HFFc6 (cell line): ENCODE results near the gene FAF1. TPM values are rescaled to one million over a fixed set of nuclear protein-coding genes. Genes with fewer than 3 reads are reported as not detected.

Experiments used
- DNase-seq: peaks from one replicate; pipeline ENCODE4 v3.0.0-alpha.2; 2018
- H3K27ac Mint-ChIP-seq: 2 replicates; pipeline ENCODE4 v1.8.0; 2020; ENCODE audit warnings: mild to moderate bottlenecking, mixed read lengths
- H3K27me3 Mint-ChIP-seq: 2 replicates; pipeline ENCODE4 v1.8.0; 2021; ENCODE audit warnings: mild to moderate bottlenecking, moderate library complexity, mixed read lengths; ENCODE audit not compliant: insufficient read depth
- H3K36me3 Mint-ChIP-seq: 2 replicates; pipeline ENCODE4 v1.8.0; 2021; ENCODE audit warnings: low read depth, mixed read lengths
- H3K4me1 Mint-ChIP-seq: 2 replicates; pipeline ENCODE4 v1.8.0; 2020; ENCODE audit warnings: low read depth, mixed read lengths
- H3K4me3 Mint-ChIP-seq: 2 replicates; pipeline ENCODE4 v1.8.0; 2020; ENCODE audit warnings: mild to moderate bottlenecking, moderate library complexity, mixed read lengths
- H3K9me3 Mint-ChIP-seq: 2 replicates; pipeline ENCODE4 v1.8.0; 2020; ENCODE audit warnings: mild to moderate bottlenecking, mixed read lengths
- total RNA-seq, 6 experiments: library from RNA; stranded (reverse); fragmentation: NEBNext Ultra II Directional; extraction: Animal tissue kit (Norgen Biotek cat#: 25700); gene quantifications; 2 replicates in 1 of 6; 3 replicates in 5 of 6; pipeline ENCODE4 v1.2.3, GENCODE V29; 2021
- TF ChIP-seq, protein P1 (sequence below): fragments of 200-600 bp; sonication (generic); IDR thresholded peaks from 2 replicates; pipeline ENCODE4 v1.5.0; 2021; ENCODE audit warnings: antibody characterized with exemption, mild to moderate bottlenecking

FAF1 gene
- total RNA-seq, 6 experiments from 2014 or later: 60.1 to 79.1 (median 67.8) TPM

DNA sequence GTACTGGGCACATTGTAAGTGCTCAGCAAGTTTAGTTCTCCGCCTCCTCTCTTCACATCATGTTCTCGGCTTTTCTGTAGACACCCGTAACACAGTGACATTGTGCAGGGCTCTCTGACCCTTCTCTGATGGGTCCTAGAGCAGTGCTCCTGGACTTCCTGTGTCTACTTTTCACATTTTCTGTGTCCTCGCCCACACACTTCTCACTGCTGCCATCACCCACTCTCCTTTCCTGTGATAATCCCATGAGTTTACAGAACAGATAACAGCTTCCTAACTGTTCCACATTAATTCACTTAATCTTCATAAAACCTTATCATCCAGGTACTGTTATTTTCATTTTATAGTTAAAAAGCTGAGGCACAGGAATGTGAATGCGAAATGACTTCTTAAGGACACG, 523.6 kb downstream of the FAF1 start:
- H3K27ac Mint-ChIP-seq: no peak overlapping the region
- TF ChIP-seq, protein P1, sequence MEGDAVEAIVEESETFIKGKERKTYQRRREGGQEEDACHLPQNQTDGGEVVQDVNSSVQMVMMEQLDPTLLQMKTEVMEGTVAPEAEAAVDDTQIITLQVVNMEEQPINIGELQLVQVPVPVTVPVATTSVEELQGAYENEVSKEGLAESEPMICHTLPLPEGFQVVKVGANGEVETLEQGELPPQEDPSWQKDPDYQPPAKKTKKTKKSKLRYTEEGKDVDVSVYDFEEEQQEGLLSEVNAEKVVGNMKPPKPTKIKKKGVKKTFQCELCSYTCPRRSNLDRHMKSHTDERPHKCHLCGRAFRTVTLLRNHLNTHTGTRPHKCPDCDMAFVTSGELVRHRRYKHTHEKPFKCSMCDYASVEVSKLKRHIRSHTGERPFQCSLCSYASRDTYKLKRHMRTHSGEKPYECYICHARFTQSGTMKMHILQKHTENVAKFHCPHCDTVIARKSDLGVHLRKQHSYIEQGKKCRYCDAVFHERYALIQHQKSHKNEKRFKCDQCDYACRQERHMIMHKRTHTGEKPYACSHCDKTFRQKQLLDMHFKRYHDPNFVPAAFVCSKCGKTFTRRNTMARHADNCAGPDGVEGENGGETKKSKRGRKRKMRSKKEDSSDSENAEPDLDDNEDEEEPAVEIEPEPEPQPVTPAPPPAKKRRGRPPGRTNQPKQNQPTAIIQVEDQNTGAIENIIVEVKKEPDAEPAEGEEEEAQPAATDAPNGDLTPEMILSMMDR: no peak
- H3K36me3 Mint-ChIP-seq: peaks cover 24% of the 10 kb centered on the region
- no peaks in the 10 kb centered on the region for H3K9me3 Mint-ChIP-seq
- no peak overlapping the region for H3K4me3 Mint-ChIP-seq
- H3K4me1 Mint-ChIP-seq: peaks cover 9% of the 10 kb centered on the region; the same call in 1 of the 2 replicates
- H3K27me3 Mint-ChIP-seq: peaks cover 21% of the 10 kb centered on the region
- DNase-seq: no peak

DNA sequence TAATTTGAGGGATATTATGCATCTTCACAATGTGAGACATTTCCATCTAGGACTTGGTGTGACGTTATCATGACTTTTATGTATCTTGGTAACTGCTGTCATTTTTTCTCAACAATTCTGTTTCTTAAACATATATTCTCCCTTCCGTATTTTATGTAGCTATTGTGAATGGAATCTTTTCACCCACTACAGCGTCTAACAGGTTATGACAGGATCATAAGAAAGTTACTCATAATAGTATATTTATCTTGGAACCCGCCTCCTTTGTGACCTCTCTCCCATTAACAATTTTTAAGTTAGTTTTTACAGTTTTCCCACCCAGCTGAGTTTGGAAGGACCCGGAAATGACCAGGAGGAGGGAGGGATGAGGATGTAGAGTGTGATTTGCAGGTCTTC, 530.1 kb downstream of the FAF1 start:
- no peaks in the 10 kb centered on the region for H3K9me3 Mint-ChIP-seq
- DNase-seq: no peak
- peak overlapping the region; percentile 49 for H3K4me3 Mint-ChIP-seq
- peaks cover 7% of the 10 kb centered on the region for H3K4me1 Mint-ChIP-seq
- H3K27me3 Mint-ChIP-seq: peaks cover 77% of the 10 kb centered on the region
- peaks cover 3% of the 10 kb centered on the region for H3K36me3 Mint-ChIP-seq
- TF ChIP-seq, protein P1: no peak
- no peak overlapping the region for H3K27ac Mint-ChIP-seq

DNA sequence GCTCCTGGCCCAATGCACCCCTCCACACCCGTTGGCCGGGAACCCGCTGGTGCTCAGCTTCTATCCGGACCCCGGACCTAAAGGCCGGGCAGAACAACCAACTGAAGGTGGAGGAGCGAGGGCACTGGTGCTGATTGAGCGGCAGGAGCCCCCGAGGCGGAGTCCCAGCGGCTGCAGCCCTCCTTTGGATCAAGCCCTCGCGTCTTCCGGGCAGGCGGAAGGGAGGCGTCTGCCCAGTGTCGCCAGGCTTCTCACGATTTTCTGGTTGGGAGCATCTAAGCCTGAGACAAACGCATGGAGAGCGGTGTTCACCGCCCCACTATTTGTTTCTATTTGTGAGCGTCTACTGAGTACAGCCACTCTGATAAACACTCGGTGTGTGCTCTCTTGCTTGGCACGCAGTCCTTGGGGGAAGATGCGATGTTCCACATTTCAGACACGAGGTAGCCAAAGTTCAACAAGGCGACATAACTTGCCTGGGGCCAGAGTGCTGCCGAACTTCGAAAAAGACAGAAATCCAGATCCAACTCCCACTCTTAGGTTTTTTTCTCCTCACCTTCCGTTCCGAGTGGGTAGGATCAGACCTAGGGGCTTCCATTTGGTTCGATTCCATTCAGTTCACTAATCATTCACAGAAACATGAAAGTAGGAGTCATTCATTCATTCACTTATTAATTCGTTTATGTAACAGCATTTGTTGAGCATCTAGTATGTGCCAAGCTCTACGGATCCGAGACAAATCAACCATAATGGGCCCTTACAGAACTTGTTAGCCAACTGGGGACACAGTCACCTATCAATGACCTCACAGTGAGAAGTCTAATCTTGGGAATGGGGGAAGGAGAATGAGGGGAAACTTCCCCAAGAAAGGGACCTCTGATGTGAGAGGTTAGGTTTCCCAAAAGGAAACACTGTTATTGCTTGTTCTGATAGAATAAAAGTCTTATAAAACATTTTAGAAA, 532.0 kb downstream of the FAF1 start:
- no peak overlapping the region for H3K27ac Mint-ChIP-seq
- no peak for DNase-seq
- TF ChIP-seq, protein P1: no peak
- no peaks in the 10 kb centered on the region for H3K9me3 Mint-ChIP-seq
- H3K36me3 Mint-ChIP-seq: no peaks in the 10 kb centered on the region; the same call in 1 of the 2 replicates
- peaks cover 89% of the 10 kb centered on the region for H3K27me3 Mint-ChIP-seq
- H3K4me3 Mint-ChIP-seq: no peak overlapping the region; the same call in 1 of the 2 replicates
- peaks cover 21% of the 10 kb centered on the region for H3K4me1 Mint-ChIP-seq

DNA sequence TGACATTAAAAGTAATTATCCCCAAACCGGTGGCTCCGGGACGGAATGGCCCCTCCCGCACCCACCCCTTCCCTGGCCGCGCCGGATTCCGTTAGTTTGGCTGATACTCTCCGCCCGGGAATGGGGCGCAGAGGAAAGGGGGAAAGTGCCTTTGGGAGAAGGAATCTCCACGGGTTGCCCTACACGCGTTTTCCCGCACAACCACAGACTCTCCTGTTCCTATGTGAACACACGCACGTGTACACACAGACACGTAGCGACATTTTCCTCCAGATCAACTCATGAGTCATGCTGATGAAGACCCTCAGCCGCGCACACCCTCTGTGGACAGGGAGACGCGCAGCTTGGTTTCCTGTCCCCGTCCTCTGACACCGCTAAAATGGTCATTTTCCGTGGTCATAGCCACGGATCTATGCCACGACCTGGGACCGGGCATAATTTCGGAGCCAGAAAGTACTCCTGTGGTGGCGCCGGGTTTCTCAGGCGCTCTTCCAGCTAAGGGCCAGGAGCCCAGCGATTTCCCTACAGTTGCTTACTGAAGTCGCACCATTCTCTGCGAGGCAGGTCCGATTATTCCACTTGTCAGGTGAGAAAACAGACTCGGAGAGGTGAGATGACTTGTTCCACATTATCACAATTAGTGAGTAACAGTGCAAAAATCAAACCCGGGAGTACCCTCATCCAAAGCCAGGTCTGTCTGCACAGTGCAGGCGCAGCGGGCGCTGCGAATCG, 532.8 kb downstream of the FAF1 start:
- Mint-ChIP-seq H3K4me3 (peak overlapping the region; percentile 14; the same call in 1 of the 2 replicates), H3K9me3 (no peaks in the 10 kb centered on the region), H3K4me1 (peaks cover 21% of the 10 kb centered on the region), H3K27me3 (peaks cover 91% of the 10 kb centered on the region), H3K27ac (no peak overlapping the region), H3K36me3 (no peaks in the 10 kb centered on the region; the same call in 1 of the 2 replicates)
- TF ChIP-seq, protein P1: no peak
- DNase-seq: no peak

DNA sequence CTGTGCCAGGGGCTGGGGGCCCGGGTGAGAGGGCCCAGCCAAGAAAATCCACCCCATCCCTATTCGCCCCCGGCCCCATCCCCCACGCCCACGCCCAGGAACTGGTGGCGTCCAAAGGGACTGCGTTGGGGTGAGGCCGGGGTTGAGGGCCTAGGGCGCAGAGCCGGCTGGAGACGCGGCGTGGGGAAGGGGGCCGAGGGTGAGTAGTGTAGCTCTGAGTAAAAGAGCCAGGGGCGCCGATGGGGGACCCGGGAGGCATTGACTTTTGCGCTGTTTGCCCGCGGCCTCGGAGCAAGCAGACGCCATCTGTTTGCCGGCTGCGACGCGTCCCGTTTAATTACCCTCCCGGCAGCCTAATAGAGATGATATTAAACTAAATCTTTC, 533.4 kb downstream of the FAF1 start:
- Mint-ChIP-seq H3K27ac (no peak overlapping the region), H3K27me3 (peaks cover 91% of the 10 kb centered on the region), H3K4me1 (peaks cover 27% of the 10 kb centered on the region), H3K4me3 (no peak overlapping the region), H3K9me3 (peaks cover 3% of the 10 kb centered on the region; the same call in 1 of the 2 replicates), H3K36me3 (no peaks in the 10 kb centered on the region; the same call in 1 of the 2 replicates)
- DNase-seq: no peak
- TF ChIP-seq, protein P1: no peak
